ENCODE measurements around the gene SSBP3. TPM values are rescaled to one million over a fixed set of nuclear protein-coding genes. Genes with fewer than 3 reads are reported as not detected.

SSBP3 gene
- polyA plus RNA-seq, 1 of the 3 experiments (the other 2 are of a cell fraction): 26.2 TPM

- TF ChIP-seq, protein P1, sequence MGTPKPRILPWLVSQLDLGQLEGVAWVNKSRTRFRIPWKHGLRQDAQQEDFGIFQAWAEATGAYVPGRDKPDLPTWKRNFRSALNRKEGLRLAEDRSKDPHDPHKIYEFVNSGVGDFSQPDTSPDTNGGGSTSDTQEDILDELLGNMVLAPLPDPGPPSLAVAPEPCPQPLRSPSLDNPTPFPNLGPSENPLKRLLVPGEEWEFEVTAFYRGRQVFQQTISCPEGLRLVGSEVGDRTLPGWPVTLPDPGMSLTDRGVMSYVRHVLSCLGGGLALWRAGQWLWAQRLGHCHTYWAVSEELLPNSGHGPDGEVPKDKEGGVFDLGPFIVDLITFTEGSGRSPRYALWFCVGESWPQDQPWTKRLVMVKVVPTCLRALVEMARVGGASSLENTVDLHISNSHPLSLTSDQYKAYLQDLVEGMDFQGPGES (IDR thresholded peaks at IDR 0.05; ENCODE audit: low read depth, low read length): no peak
- no peak for TF ChIP-seq FOSL2 (IDR thresholded peaks at IDR 0.05; ENCODE audit: borderline replicate concordance, low read depth)
- TF ChIP-seq EP300 (IDR thresholded peaks at IDR 0.05; ENCODE audit: borderline replicate concordance in 1 of 2, low read depth in 1 of 2, low read length in 1 of 2): no peak
- TF ChIP-seq USF2 (IDR thresholded peaks at IDR 0.05; ENCODE audit: borderline replicate concordance, low read depth, low read length): no peak
Measured at GRCh38 chr1:54274881-54275280, 131.3 kb downstream of the SSBP3 start (continued).

DNA sequence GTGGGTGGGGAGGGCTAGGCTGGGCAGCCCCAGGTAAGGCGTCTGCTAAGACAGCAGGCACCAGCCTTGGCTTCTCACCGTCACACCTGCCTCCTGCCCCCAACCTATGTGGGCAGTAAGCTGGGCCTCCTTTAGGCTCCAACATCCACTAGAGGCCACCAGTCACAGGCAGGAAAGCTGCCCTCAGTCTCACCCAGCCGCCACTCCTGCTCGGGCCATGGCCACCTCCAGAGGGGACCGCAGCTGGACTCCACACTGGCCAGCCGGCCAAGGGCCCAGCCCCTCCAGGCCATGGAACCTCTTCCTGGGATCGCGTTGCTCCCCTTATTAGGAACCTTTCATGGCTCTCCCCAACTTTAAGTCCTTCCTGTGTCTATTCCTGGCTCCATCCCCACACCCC is 131.7 kb downstream of the SSBP3 start:
- no peak overlapping the region for H3K9ac ChIP-seq
- DNase-seq: no peak
- H3K4me2 ChIP-seq: no peak overlapping the region
- no peak overlapping the region for H2AFZ ChIP-seq (ENCODE audit: low read depth)
- H3K27ac ChIP-seq (ENCODE audit: low read depth in 2 of 2, low read length in 1 of 2): peak overlapping the region in 1 of 2 experiments; percentile 56; a peak in 1 of 4 replicates
- H3K4me3 ChIP-seq (ENCODE audit: low read depth in 2 of 2, low read length in 1 of 2): no peak overlapping the region
- WGBS (ENCODE audit: low lambda C conversion rate): 97% methylated on average over 5 of the region's 8 CpGs
- H4K20me1 ChIP-seq (ENCODE audit: insufficient read depth): no peaks in the 10 kb centered on the region; the same call in 1 of the 2 replicates
- H3F3A ChIP-seq (replicated peaks; ENCODE audit: insufficient read depth): no peaks in the 10 kb centered on the region
- POLR2A ChIA-PET: interaction anchor here (0.7 to 2.2 kb wide), 2 partner anchors 17 to 35 kb away, joined by 3 to 5 read pairs; no protein-coding TSS in a partner anchor
- no peaks in the 10 kb centered on the region for H3K79me2 ChIP-seq (ENCODE audit: insufficient read depth)
- no peaks in the 10 kb centered on the region for H3K9me3 ChIP-seq
- CTCF ChIA-PET: interaction anchor here (0.6 to 4.9 kb wide), 20 partner anchors 10 to 297 kb away, joined by 3 to 20 read pairs (median 4); no protein-coding TSS in a partner anchor
- H3K36me3 ChIP-seq (replicated peaks in 1 of 2; ENCODE audit: control insufficient read depth in 1 of 2, insufficient read depth in 2 of 2, low read length in 1 of 2): peaks cover 0 to 3% of the 10 kb centered on the region in 2 experiments
- TF ChIP-seq RAD21 (IDR thresholded peaks at IDR 0.05; ENCODE audit: low read length) (peak; percentile 37; the same call in 1 of the 2 replicates), RFX5 (IDR thresholded peaks at IDR 0.05; ENCODE audit: low read length) (no peak), SMC3 (IDR thresholded peaks at IDR 0.05; ENCODE audit: low read depth, low read length) (0 out of 2 replicates have a peak, but pooled peaks have one; percentile 12)
- peaks cover 0 to 50% of the 10 kb centered on the region in 2 experiments; a peak in 2 of 4 replicates for H3K4me1 ChIP-seq (ENCODE audit: control insufficient read depth in 1 of 2, insufficient read depth in 2 of 2, low read depth in 1 of 2, low read length in 1 of 2)
- no peaks in the 10 kb centered on the region for H3K27me3 ChIP-seq (ENCODE audit: insufficient read depth)
- H3K9me2 ChIP-seq: no peaks in the 10 kb centered on the region

DNA sequence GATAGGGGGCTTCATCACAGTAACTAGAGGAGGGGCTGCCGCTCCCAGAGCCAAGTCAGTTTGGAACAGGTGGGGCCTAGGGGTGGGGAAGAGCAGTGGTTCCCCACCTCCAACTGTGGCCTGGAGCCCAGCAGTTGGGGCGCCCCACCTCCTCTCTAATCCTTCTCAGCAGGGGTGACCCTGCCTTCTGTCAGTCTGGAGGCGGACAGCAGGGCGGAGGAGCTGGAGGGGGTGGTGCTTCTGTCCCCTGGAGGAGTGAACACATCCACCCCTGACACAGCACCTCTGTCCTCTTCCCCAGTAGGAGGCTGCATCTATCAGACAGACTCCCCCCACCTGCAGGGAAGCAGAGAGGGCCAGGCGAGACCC is 132.4 kb downstream of the SSBP3 start:
- Histone ChIP-seq H3K9ac (no peak overlapping the region), H2AFZ (ENCODE audit: low read depth) (no peak overlapping the region), H3F3A (replicated peaks; ENCODE audit: insufficient read depth) (no peaks in the 10 kb centered on the region), H3K4me3 (ENCODE audit: low read depth in 2 of 2, low read length in 1 of 2) (no peak overlapping the region), H3K27me3 (ENCODE audit: insufficient read depth) (no peaks in the 10 kb centered on the region), H3K79me2 (ENCODE audit: insufficient read depth) (no peaks in the 10 kb centered on the region), H3K36me3 (replicated peaks in 1 of 2; ENCODE audit: control insufficient read depth in 1 of 2, insufficient read depth in 2 of 2, low read length in 1 of 2) (peaks cover 0 to 3% of the 10 kb centered on the region in 2 experiments), H3K9me2 (no peaks in the 10 kb centered on the region), H3K27ac (ENCODE audit: low read depth in 2 of 2, low read length in 1 of 2) (peak overlapping the region in 1 of 2 experiments; percentile 90; a peak in 2 of 4 replicates), H4K20me1 (ENCODE audit: insufficient read depth) (no peaks in the 10 kb centered on the region; the same call in 1 of the 2 replicates), H3K9me3 (no peaks in the 10 kb centered on the region), H3K4me1 (ENCODE audit: control insufficient read depth in 1 of 2, insufficient read depth in 2 of 2, low read depth in 1 of 2, low read length in 1 of 2) (peaks cover 0 to 50% of the 10 kb centered on the region in 2 experiments; a peak in 2 of 4 replicates), H3K4me2 (no peak overlapping the region)
- peak; percentile 60 for DNase-seq
- no CpG with 5 or more reads among the region's 5 CpGs for WGBS (ENCODE audit: low lambda C conversion rate)
- ChIA-PET CTCF (interaction anchor here (0.6 to 4.9 kb wide), 27 partner anchors 9 to 216 kb away, joined by 3 to 20 read pairs (median 4); no protein-coding TSS in a partner anchor), POLR2A (interaction anchor here (0.7 to 2.2 kb wide), 3 partner anchors 18 to 133 kb away, joined by 3 to 5 read pairs (median 4); partner anchors contain the start of gene SSBP3)
- TF ChIP-seq, protein P1 (IDR thresholded peaks at IDR 0.05; ENCODE audit: low read depth, low read length): no peak
- no peak for TF ChIP-seq JUND (IDR thresholded peaks at IDR 0.05)
- TF ChIP-seq EP300 (IDR thresholded peaks at IDR 0.05; ENCODE audit: borderline replicate concordance in 1 of 2, low read depth in 1 of 2, low read length in 1 of 2): no peak
- no peak for TF ChIP-seq SMC3 (IDR thresholded peaks at IDR 0.05; ENCODE audit: low read depth, low read length)
- no peak for TF ChIP-seq TEAD4 (IDR thresholded peaks at IDR 0.05; ENCODE audit: borderline replicate concordance, insufficient read depth)
- TF ChIP-seq POLR2AphosphoS5 (IDR thresholded peaks at IDR 0.05; ENCODE audit: low read depth, low read length): no peak
- TF ChIP-seq MEF2A (IDR thresholded peaks at IDR 0.05; ENCODE audit: borderline replicate concordance, low read depth): no peak
- TF ChIP-seq, protein P2, sequence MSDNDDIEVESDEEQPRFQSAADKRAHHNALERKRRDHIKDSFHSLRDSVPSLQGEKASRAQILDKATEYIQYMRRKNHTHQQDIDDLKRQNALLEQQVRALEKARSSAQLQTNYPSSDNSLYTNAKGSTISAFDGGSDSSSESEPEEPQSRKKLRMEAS (IDR thresholded peaks at IDR 0.05; ENCODE audit: low read depth): no peak
